Measurements from ENCODE around the gene DYNLT2B.

GRCh38 chr3:196332168-196332567 is 14.1 kb upstream of the DYNLT2B start:
- no peak for TF ChIP-seq CTCF (IDR thresholded peaks at IDR 0.05)
- TF ChIP-seq POLR2A (IDR thresholded peaks at IDR 0.05), result no peak

Measured in testis (tissue), 2 donors.